HEK293 (cell line): ENCODE data around the gene FANCD2OS.

Experiments
- BCL11A ChIP-seq: fragments of 450-650 bp; formaldehyde crosslinking; IDR thresholded peaks from 2 replicates; pipeline ENCODE4 v1.5.1; 2016; ENCODE audit warnings: low read depth, missing biosample characterization, missing genetic modification characterization
- CTCF ChIP-seq: fragments of 450-650 bp; formaldehyde crosslinking; IDR thresholded peaks from 2 replicates; pipeline ENCODE4 v1.5.1; 2016; ENCODE audit warnings: missing biosample characterization, missing genetic modification characterization
- OSR2 ChIP-seq: fragments of 450-650 bp; formaldehyde crosslinking; IDR thresholded peaks from 2 replicates; pipeline ENCODE4 v1.5.1; 2016; ENCODE audit warnings: missing biosample characterization, missing genetic modification characterization
- REST ChIP-seq: fragments of 450-650 bp; formaldehyde crosslinking; IDR thresholded peaks from 2 replicates; pipeline ENCODE4 v1.5.1; 2016; ENCODE audit warnings: missing biosample characterization, missing genetic modification characterization
- ZBTB20 ChIP-seq: fragments of 450-650 bp; formaldehyde crosslinking; IDR thresholded peaks from 2 replicates; pipeline ENCODE4 v1.5.1; 2016; ENCODE audit warnings: missing biosample characterization, missing genetic modification characterization
- ZBTB21 ChIP-seq: fragments of 450-650 bp; formaldehyde crosslinking; IDR thresholded peaks from 2 replicates; pipeline ENCODE4 v1.5.1; 2017; ENCODE audit warnings: missing biosample characterization, missing genetic modification characterization
- ZNF169 ChIP-seq: fragments of 450-650 bp; formaldehyde crosslinking; IDR thresholded peaks from 2 replicates; pipeline ENCODE4 v1.5.1; 2016; ENCODE audit warnings: missing biosample characterization, missing genetic modification characterization
- ZNF202 ChIP-seq: fragments of 450-650 bp; formaldehyde crosslinking; IDR thresholded peaks from 2 replicates; pipeline ENCODE4 v1.5.1; 2016; ENCODE audit warnings: missing biosample characterization, missing genetic modification characterization, borderline replicate concordance
- ZNF211 ChIP-seq: fragments of 450-650 bp; formaldehyde crosslinking; IDR thresholded peaks from 2 replicates; pipeline ENCODE4 v1.5.1; 2016; ENCODE audit warnings: low read depth, missing biosample characterization, missing genetic modification characterization
- ZNF830 ChIP-seq: fragments of 450-650 bp; IDR thresholded peaks from 2 replicates; pipeline ENCODE4 v1.5.0; 2018; ENCODE audit warnings: missing biosample characterization, missing genetic modification characterization, low read depth, mild to moderate bottlenecking, moderate library complexity
- ZSCAN30 ChIP-seq: fragments of 450-650 bp; IDR thresholded peaks from 2 replicates; pipeline ENCODE4 v1.5.1; 2018; ENCODE audit warnings: missing biosample characterization, mild to moderate bottlenecking, missing genetic modification characterization, moderate library complexity

- TF ChIP-seq CTCF (no peak), REST (tag by site-specific recombination) (no peak), BCL11A (tag by site-specific recombination) (no peak), OSR2 (tag by site-specific recombination) (no peak), ZNF169 (tag by site-specific recombination) (no peak), ZNF211 (no peak), ZSCAN30 (tag by site-specific recombination) (no peak), ZNF830 (tag by site-specific recombination) (no peak), ZBTB21 (tag by site-specific recombination) (no peak), ZNF202 (tag by site-specific recombination) (no peak), ZBTB20 (tag by site-specific recombination) (no peak)
Measured at GRCh38 chr3:10155123-10155472, 47.0 kb upstream of the FANCD2OS start.
